NCI-H82 treated with DMSO at 0.1 percent for 48 hours (cell line): ENCODE results near the gene SLC6A12.

Experiments used
- DNase-seq: peaks from one replicate; lab custom pipeline; 2025; ENCODE audit not compliant: unreplicated experiment; lab: John Stamatoyannopoulos, UW

The SLC6A12 gene

DNA sequence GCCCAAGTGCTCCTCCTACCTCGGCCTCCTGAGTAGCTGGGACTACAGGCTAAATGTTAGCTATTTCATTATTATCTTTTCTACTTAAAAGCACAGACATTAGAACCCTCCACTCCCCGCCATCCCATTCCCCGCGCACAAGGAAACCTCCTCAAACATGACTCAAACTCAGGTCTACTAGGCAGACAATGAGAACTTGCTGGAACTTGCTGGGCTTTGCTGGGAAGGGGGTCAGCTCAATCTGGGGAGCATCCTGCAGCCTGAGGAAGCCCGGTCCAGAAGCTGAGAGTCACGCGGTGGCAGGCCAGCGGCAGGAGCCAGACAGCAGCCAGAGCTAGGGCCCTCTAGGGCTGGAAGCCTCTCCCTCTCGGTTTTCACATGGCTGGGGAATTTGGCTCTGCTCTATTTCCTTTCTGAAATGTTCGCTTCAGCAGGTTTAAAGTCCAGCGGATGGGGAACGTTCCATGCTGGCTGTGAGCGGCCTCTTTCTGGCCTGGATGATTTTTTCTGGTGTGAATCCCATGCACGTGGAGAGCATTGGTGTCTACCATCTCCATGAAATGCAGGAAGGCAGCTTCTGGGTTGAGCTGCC lies 68.5 kb downstream of the SLC6A12 start:
- DNase-seq = no peak

DNA sequence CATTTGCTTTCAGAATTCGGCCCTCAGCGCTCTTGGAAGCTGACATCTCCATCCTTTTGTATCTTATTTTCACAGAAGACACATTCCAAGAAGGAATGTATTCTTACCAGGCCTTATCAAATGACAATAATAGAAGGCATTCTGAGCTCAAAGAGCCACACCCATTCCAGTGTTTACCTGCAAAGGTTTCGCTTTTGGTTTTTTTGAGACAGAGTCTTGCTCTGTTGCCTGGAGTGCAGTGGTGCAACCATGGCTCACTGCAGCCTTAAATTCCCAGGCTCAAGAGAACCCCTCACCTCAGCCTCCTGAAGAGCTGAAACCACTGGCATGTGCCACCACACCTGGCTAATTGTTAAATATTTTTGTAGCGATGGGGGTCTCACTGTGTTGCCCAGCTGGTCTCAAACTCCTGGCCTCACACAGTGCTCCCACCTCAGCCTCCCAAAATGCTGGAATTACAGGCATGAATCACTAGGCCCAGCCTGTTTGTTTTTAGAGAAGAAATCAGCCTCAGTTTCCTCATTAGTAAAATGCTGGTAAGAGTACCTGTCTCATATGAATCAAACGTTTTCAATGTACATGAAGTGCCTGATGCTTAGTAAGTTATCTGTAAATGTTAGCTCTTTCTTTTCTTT lies 69.2 kb downstream of the SLC6A12 start:
- no peak for DNase-seq

DNA sequence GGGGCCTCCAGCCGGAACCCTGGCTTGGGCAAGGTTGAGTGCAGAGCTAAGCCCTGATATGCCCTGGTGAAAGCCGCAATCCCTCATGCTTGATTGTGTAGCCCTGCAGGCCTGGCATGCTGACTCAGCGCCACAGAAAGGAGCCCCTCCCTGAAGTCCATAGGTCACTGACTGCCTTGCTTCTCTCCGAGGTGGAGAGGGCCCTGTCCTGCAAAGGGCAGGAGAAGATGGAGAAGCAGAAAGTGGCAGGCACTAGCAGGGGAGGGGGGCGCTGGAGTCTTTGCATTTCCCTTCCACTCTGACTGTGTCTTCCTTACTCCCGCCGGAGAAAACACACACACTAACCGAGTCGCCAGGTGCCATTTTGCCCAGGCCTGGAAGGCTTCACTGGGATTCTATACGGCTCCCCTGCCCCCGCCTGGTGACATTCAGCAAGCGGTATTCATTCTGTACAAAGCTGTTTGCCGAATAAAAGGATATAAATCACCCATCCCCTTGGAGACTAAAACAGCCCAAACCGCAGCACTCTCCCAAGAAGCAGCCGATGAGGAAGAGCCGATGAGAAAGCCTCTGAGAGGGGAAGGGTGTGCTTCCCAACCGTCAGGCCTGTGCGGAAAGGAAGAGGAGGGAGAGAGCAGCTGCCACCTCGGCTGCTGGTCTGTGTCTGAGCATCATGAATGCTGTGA lies 69.8 kb downstream of the SLC6A12 start:
- no peak for DNase-seq

DNA sequence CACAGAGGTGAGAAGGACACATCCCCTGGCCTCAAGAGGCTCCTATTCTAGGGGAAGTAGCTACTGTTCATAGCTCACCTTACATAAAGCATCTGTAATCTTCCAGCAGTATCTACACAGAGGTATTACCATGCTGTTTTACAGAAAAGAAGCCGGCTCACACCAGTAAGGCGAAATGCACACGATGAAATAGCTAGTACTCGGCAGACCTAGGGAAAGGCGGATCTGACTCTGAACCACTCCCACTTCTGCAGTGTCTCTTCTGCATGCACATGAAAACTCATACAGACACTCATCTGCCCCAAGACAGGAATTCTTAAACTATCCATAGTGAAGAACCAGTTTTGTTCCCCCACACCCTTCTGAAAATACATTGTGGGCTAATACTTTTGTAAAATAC lies 73.8 kb downstream of the SLC6A12 start:
- no peak for DNase-seq
